Measurements from ENCODE around the gene BPIFB6. TPM values are rescaled to one million over a fixed set of nuclear protein-coding genes. Genes with fewer than 3 reads are reported as not detected.

BPIFB6 gene
- total RNA-seq, 6 donors from 2014 or later: not detected

DNA sequence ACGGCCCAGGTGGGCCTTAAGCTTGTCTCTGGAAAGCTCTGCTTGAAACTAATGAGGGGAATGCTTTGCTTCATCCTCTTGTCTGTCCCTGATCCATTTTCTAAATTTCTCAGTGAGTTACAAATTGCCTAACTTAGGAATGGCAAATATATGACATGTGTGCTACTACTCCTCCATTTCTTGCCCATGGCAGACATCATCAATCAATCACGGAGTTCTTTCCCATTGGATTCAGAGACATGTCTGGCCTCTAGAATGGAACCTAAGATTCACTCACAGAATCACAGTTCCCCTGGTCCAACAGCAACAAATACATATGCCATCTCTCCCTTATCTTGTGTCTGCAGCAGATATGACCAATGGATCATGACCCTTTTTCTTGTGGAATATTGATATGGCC, 41.4 kb downstream of the BPIFB6 start:
- no peak overlapping the region for H3K27ac ChIP-seq
- DNase-seq (no peak), ATAC-seq (ENCODE audit: low FRiP score in 2 of 2) (no peak)
- TF ChIP-seq POLR2AphosphoS5 (IDR thresholded peaks at IDR 0.05): no peak
- no peak for TF ChIP-seq EP300 (IDR thresholded peaks at IDR 0.05)
- TF ChIP-seq, protein P1, sequence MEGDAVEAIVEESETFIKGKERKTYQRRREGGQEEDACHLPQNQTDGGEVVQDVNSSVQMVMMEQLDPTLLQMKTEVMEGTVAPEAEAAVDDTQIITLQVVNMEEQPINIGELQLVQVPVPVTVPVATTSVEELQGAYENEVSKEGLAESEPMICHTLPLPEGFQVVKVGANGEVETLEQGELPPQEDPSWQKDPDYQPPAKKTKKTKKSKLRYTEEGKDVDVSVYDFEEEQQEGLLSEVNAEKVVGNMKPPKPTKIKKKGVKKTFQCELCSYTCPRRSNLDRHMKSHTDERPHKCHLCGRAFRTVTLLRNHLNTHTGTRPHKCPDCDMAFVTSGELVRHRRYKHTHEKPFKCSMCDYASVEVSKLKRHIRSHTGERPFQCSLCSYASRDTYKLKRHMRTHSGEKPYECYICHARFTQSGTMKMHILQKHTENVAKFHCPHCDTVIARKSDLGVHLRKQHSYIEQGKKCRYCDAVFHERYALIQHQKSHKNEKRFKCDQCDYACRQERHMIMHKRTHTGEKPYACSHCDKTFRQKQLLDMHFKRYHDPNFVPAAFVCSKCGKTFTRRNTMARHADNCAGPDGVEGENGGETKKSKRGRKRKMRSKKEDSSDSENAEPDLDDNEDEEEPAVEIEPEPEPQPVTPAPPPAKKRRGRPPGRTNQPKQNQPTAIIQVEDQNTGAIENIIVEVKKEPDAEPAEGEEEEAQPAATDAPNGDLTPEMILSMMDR (IDR thresholded peaks at IDR 0.05): no peak
- no peak for TF ChIP-seq POLR2A (IDR thresholded peaks at IDR 0.05)
- no peaks in the 10 kb centered on the region for H3K9me3 ChIP-seq
- H3K36me3 ChIP-seq: no peaks in the 10 kb centered on the region
- H3K4me3 ChIP-seq: no peak overlapping the region
- no peaks in the 10 kb centered on the region for H3K27me3 ChIP-seq
- H3K4me1 ChIP-seq: no peaks in the 10 kb centered on the region
- WGBS, 2 donors: 87 to 88% methylated on average over 2 of the region's 2 CpGs

DNA sequence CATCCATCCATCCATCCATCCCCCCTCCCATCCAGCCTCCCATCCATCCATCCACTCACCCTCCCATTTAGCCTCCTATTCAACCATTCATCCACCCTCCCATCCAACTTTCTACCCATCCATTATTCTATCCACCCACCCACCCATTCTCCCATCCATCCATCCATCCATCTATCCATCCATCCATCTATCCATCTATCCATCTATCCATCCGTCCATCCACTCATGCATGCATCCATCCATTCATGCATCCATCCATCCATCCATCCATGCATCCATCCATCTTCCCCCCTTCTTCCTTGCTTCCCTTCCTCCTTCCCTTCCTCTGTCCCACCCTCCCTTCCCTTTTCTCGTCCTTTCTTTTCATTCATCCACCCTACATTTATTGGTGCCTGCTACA, 43.2 kb downstream of the BPIFB6 start:
- Histone ChIP-seq H3K4me1 (no peaks in the 10 kb centered on the region), H3K27me3 (no peaks in the 10 kb centered on the region), H3K27ac (no peak overlapping the region), H3K9me3 (no peaks in the 10 kb centered on the region), H3K36me3 (no peaks in the 10 kb centered on the region), H3K4me3 (no peak overlapping the region)
- ATAC-seq (ENCODE audit: low FRiP score in 2 of 2): no peak
- DNase-seq: no peak
- 65 to 74% methylated on average over 2 of the region's 2 CpGs for WGBS, 2 donors
- TF ChIP-seq POLR2AphosphoS5 (IDR thresholded peaks at IDR 0.05) (no peak), EP300 (IDR thresholded peaks at IDR 0.05) (no peak), POLR2A (IDR thresholded peaks at IDR 0.05) (no peak)
- TF ChIP-seq, protein P1 (IDR thresholded peaks at IDR 0.05): no peak

- TF ChIP-seq, protein P1 (IDR thresholded peaks at IDR 0.05): no peak
- TF ChIP-seq EP300 (IDR thresholded peaks at IDR 0.05) (no peak), POLR2AphosphoS5 (IDR thresholded peaks at IDR 0.05) (no peak), POLR2A (IDR thresholded peaks at IDR 0.05) (no peak)
- no peak for DNase-seq
- ATAC-seq (ENCODE audit: low FRiP score in 2 of 2): no peak
Measured at GRCh38 chr20:33075281-33075680, 43.8 kb downstream of the BPIFB6 start.

GRCh38 chr20:33076662-33077372, 45.4 kb downstream of the BPIFB6 start:
- no peak overlapping the region for H3K4me3 ChIP-seq
- 59 to 62% methylated on average over 3 to 6 of the region's 6 CpGs for WGBS, 2 donors
- H3K27ac ChIP-seq: no peak overlapping the region
- H3K27me3 ChIP-seq: no peaks in the 10 kb centered on the region
- H3K9me3 ChIP-seq: no peaks in the 10 kb centered on the region
- H3K4me1 ChIP-seq: no peaks in the 10 kb centered on the region
- ATAC-seq (ENCODE audit: low FRiP score in 2 of 2) (no peak), DNase-seq (no peak)
- TF ChIP-seq POLR2AphosphoS5 (IDR thresholded peaks at IDR 0.05): no peak
- TF ChIP-seq, protein P1 (IDR thresholded peaks at IDR 0.05): peak in 1 of 6 experiments; percentile 19
- H3K36me3 ChIP-seq: no peaks in the 10 kb centered on the region

More at GRCh38 chr20:33075281-33075680, 43.8 kb downstream of the BPIFB6 start:
- WGBS, 2 donors: 55 to 56% methylated on average over 6 of the region's 6 CpGs
- H3K4me3 ChIP-seq: no peak overlapping the region
- no peaks in the 10 kb centered on the region for H3K36me3 ChIP-seq
- no peaks in the 10 kb centered on the region for H3K4me1 ChIP-seq
- H3K9me3 ChIP-seq: no peaks in the 10 kb centered on the region
- H3K27me3 ChIP-seq: no peaks in the 10 kb centered on the region
- H3K27ac ChIP-seq: no peak overlapping the region

DNA sequence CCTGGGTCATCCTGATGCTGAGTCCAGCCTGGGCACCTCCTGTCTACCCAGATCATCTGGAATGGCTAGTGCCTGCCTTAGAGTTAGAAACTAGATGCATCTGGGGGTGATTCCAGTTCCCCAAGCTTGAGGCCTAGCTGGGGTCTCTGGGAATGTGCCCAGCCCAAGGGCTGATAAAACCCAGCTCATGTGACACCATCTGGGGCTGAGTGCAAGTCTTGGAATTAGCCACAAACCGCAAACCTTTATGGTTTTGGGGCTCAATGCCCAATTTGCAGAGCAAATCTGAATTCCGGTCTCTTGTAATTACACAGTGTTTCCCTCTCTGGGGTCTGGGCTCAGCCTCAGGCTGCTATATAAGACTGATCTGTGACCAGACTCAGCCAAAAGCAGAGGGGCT, 47.8 kb downstream of the BPIFB6 start, which contains the start of gene BPIFB4:
TSS of gene BPIFB4 (plus strand) at position 385 of the 400 bp plus-strand sequence. CDS start 1,884 bp downstream, outside the sequence.
- no peak within 1 kb of the TSS for H3K4me3 ChIP-seq
- no peak for DNase-seq
- no peaks in the 10 kb centered on the region for H3K36me3 ChIP-seq
- no peak for ATAC-seq (ENCODE audit: low FRiP score in 2 of 2)
- H3K27ac ChIP-seq: no peak within 1 kb of the TSS
- H3K27me3 ChIP-seq: no peaks in the 10 kb centered on the region
- WGBS, 2 donors: 84 to 100% methylated on average over 1 to 2 of the region's 2 CpGs
- no peaks in the 10 kb centered on the region for H3K4me1 ChIP-seq
- TF ChIP-seq, protein P1 (IDR thresholded peaks at IDR 0.05): no peak
- no peak for TF ChIP-seq EP300 (IDR thresholded peaks at IDR 0.05)
- TF ChIP-seq POLR2AphosphoS5 (IDR thresholded peaks at IDR 0.05): no peak
- no peak for TF ChIP-seq POLR2A (IDR thresholded peaks at IDR 0.05)
- no peaks in the 10 kb centered on the region for H3K9me3 ChIP-seq
